D721Med (cell line): Measurements from ENCODE around the gene CA11.

Experiments
- DNase-seq: peaks from one replicate; pipeline ENCODE4 v3.0.0; 2011; ENCODE audit warnings: low spot score; ENCODE audit not compliant: insufficient read length
- FAIRE-seq: peaks from 2 replicates; lab custom pipeline; 2011; peaks lifted over from hg19 to GRCh38; lab: Jason Lieb, UNC
- CTCF ChIP-seq: IDR thresholded peaks from 2 replicates; pipeline ENCODE4 v1.5.1; 2012; ENCODE audit warnings: mild to moderate bottlenecking, control low read depth; ENCODE audit not compliant: insufficient read depth; ENCODE audit errors: missing control alignments

Gene CA11

GRCh38 chr19:48668761-48669160, 22.8 kb upstream of the CA11 start:
- no peak for DNase-seq
- TF ChIP-seq CTCF = no peak
- no peak for FAIRE-seq

- no peak for FAIRE-seq
- DNase-seq = no peak
- TF ChIP-seq CTCF = no peak
Observed at GRCh38 chr19:48668332-48668731, 22.3 kb upstream of the CA11 start.

- FAIRE-seq (no peak), DNase-seq (no peak)
- no peak for TF ChIP-seq CTCF
Observed at GRCh38 chr19:48665786-48666185, 19.8 kb upstream of the CA11 start.

GRCh38 chr19:48664476-48664875, 18.5 kb upstream of the CA11 start:
- DNase-seq (no peak), FAIRE-seq (no peak)
- no peak for TF ChIP-seq CTCF

- FAIRE-seq (no peak), DNase-seq (no peak)
- TF ChIP-seq CTCF = no peak
Observed at GRCh38 chr19:48663667-48664066, 17.7 kb upstream of the CA11 start.

GRCh38 chr19:48661711-48662090, 15.7 kb upstream of the CA11 start:
- no peak for FAIRE-seq
- no peak for DNase-seq
- TF ChIP-seq CTCF = no peak

- no peak for TF ChIP-seq CTCF
- DNase-seq (no peak), FAIRE-seq (no peak)
Observed at GRCh38 chr19:48660852-48661710, 15.1 kb upstream of the CA11 start.
